HG03103 (cell line): Measurements from ENCODE around the gene ZFP1.
A peak's percentile ranks its signal among the peaks of the same experiment; 100 is the strongest.

Experiments used
- ATAC-seq: cut with Tn5 transposase; IDR thresholded peaks from one replicate; pipeline ENCODE4 v1.9.1; 2021; ENCODE audit warnings: low read depth; ENCODE audit not compliant: unreplicated experiment

The ZFP1 gene

GRCh38 chr16:75148311-75149195, at the start of gene ZFP1:
ZFP1 (plus strand) TSS chr16:75148524; CDS start chr16:75152952, 4,428 bp downstream.
- ATAC-seq, result peak; percentile 81

GRCh38 chr16:75099075-75099667, 49.2 kb upstream of the ZFP1 start:
- no peak for ATAC-seq

GRCh38 chr16:75099738-75100602, 48.4 kb upstream of the ZFP1 start:
- no peak for ATAC-seq

- no peak for ATAC-seq
Observed at GRCh38 chr16:75100603-75100990, 47.7 kb upstream of the ZFP1 start.

- no peak for ATAC-seq
Observed at GRCh38 chr16:75101635-75102034, 46.7 kb upstream of the ZFP1 start.

- ATAC-seq, result no peak
Observed at GRCh38 chr16:75102595-75102994, 45.7 kb upstream of the ZFP1 start.

- no peak for ATAC-seq
Observed at GRCh38 chr16:75103994-75104393, 44.3 kb upstream of the ZFP1 start.

- ATAC-seq, result no peak
Observed at GRCh38 chr16:75104836-75105235, 43.5 kb upstream of the ZFP1 start.

- ATAC-seq, result no peak
Observed at GRCh38 chr16:75105306-75106061, 42.8 kb upstream of the ZFP1 start.

- no peak for ATAC-seq
Observed at GRCh38 chr16:75106351-75107274, 41.7 kb upstream of the ZFP1 start.

- ATAC-seq, result no peak
Observed at GRCh38 chr16:75107505-75107904, 40.8 kb upstream of the ZFP1 start.

- ATAC-seq, result no peak
Observed at GRCh38 chr16:75108792-75109731, 39.3 kb upstream of the ZFP1 start.

GRCh38 chr16:75109732-75110243, 38.5 kb upstream of the ZFP1 start:
- no peak for ATAC-seq

GRCh38 chr16:75110637-75111513, 37.4 kb upstream of the ZFP1 start:
- peak; percentile 62 for ATAC-seq

- ATAC-seq, result no peak
Observed at GRCh38 chr16:75111514-75111940, 36.8 kb upstream of the ZFP1 start.

- no peak for ATAC-seq
Observed at GRCh38 chr16:75111961-75112733, 36.2 kb upstream of the ZFP1 start.
